GM19351 (cell line): ENCODE results near the gene GHRL.

Experiments
- ATAC-seq: cut with Tn5 transposase; IDR thresholded peaks from one replicate; pipeline ENCODE4 v1.9.1; 2021; ENCODE audit warnings: mild to moderate bottlenecking, moderate library complexity; ENCODE audit not compliant: unreplicated experiment

GHRL gene

GRCh38 chr3:10292505-10293419 lies at the start of gene GHRL:
Gene GHRL, minus strand, starts transcription at chr3:10292947. Its CDS starts 2,767 bp downstream, at chr3:10290180.
- peak; percentile 74 for ATAC-seq

GRCh38 chr3:10341901-10342398 lies 49.2 kb upstream of the GHRL start:
- ATAC-seq: no peak

GRCh38 chr3:10340476-10340875 lies 47.7 kb upstream of the GHRL start:
- no peak for ATAC-seq

GRCh38 chr3:10340046-10340445 lies 47.3 kb upstream of the GHRL start:
- no peak for ATAC-seq

GRCh38 chr3:10339376-10339955 lies 46.7 kb upstream of the GHRL start:
- no peak for ATAC-seq

- no peak for ATAC-seq
These were observed 46.0 kb upstream of the GHRL start for GRCh38 chr3:10338591-10339353.

- ATAC-seq: no peak
These were observed 45.4 kb upstream of the GHRL start for GRCh38 chr3:10338164-10338470.

GRCh38 chr3:10337323-10338163 lies 44.8 kb upstream of the GHRL start:
- ATAC-seq: no peak

GRCh38 chr3:10336761-10337160 lies 44.0 kb upstream of the GHRL start:
- no peak for ATAC-seq

- ATAC-seq: no peak
These were observed 43.3 kb upstream of the GHRL start for GRCh38 chr3:10335871-10336622.

- no peak for ATAC-seq
These were observed 42.5 kb upstream of the GHRL start for GRCh38 chr3:10335190-10335738.

GRCh38 chr3:10334459-10334858 lies 41.7 kb upstream of the GHRL start:
- ATAC-seq: no peak

GRCh38 chr3:10334042-10334441 lies 41.3 kb upstream of the GHRL start:
- ATAC-seq: no peak

GRCh38 chr3:10333349-10333650 lies 40.6 kb upstream of the GHRL start:
- no peak for ATAC-seq

GRCh38 chr3:10332481-10333348 lies 40.0 kb upstream of the GHRL start:
- ATAC-seq: no peak

- no peak for ATAC-seq
These were observed 38.6 kb upstream of the GHRL start for GRCh38 chr3:10331320-10331719.

- no peak for ATAC-seq
These were observed 37.6 kb upstream of the GHRL start for GRCh38 chr3:10330319-10330718.

GRCh38 chr3:10329495-10330015 lies 36.8 kb upstream of the GHRL start:
- no peak for ATAC-seq
